Hematopoietic multipotent progenitor cell treated with erythropoietin and hydrocortisone succinate and interleukin-3 and kit ligand, for 6 days (in vitro differentiated cells): ENCODE measurements around the gene PTPRN2.

Source experiments
- DNase-seq: peaks from one replicate; pipeline ENCODE4 v3.0.0-alpha.2; 2015

PTPRN2 gene

GRCh38 chr7:157634401-157635147, 953.0 kb downstream of the PTPRN2 start:
- no peak for DNase-seq

GRCh38 chr7:157633465-157634185, 954.0 kb downstream of the PTPRN2 start:
- no peak for DNase-seq

DNA sequence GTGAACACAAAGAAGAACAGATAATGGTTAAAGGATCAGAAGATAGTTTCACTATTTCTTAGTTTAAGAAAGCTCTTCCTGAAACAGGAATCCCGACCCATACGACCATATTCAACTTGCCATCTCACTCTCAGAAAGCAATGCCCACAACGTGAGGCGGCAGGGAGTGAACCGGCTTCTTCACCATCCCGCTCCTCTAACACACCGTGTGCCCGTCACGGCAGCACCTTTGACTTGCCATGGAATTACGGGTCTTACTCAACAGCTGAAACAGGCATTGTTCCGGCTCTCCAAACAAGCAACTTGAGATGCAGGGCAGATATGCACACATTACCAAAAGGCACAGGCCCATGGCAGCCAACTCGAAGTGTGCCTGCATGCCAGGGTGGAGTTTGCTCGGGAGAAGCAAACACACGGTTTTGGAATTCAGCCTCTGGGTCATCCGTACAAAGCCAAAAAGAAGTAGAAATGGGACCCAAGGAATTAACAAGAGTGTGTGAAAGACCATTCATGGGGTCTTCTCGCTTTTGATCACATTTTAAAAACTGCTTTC, 957.2 kb downstream of the PTPRN2 start:
- DNase-seq = no peak

DNA sequence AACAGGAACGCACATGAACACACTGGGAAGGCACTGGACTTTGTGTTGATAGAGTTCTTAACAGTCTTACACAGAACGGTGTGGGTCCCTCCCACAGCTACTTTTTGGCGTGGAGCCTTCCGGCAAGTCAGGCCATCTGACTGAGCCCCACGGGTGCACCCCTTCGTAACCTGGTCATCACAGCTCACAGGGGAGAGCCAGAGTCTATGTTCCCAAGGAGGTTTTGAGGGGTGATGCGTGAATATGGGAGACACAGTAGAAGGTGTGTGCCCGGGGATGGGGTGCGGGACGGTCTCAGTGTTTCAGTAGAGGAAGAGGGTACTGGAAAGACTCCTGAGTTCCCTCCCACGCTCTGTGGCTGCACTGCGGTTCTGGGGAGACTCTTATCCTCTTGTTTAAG, 959.2 kb downstream of the PTPRN2 start:
- DNase-seq = no peak

DNA sequence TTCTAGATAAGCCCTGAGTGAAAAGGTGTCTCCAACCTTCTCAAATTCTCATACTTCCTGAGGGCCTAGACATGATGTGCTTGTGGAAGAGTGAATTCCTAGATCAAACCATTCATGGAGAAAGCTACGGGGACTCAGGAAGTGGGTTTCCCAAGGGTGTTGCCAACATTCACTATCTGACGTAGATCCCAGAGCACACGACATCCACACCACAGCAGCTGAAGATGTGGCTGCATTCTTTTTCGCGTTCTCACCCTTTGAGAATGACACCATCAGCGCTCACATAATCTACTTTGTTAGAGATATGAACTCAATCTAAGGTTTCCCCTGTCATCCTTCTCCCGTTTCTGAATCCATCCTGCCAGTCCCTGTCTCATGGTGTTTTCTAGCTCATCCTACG, 960.0 kb downstream of the PTPRN2 start:
- DNase-seq = no peak

- no peak for DNase-seq
Measured at GRCh38 chr7:157627033-157627432, 960.6 kb downstream of the PTPRN2 start.

GRCh38 chr7:157625973-157626742, 961.5 kb downstream of the PTPRN2 start:
- no peak for DNase-seq

GRCh38 chr7:157623556-157623955, 964.1 kb downstream of the PTPRN2 start:
- DNase-seq = no peak

GRCh38 chr7:157622408-157623205, 965.0 kb downstream of the PTPRN2 start:
- no peak for DNase-seq

- DNase-seq = no peak
Measured at GRCh38 chr7:157622000-157622399, 965.6 kb downstream of the PTPRN2 start.

DNA sequence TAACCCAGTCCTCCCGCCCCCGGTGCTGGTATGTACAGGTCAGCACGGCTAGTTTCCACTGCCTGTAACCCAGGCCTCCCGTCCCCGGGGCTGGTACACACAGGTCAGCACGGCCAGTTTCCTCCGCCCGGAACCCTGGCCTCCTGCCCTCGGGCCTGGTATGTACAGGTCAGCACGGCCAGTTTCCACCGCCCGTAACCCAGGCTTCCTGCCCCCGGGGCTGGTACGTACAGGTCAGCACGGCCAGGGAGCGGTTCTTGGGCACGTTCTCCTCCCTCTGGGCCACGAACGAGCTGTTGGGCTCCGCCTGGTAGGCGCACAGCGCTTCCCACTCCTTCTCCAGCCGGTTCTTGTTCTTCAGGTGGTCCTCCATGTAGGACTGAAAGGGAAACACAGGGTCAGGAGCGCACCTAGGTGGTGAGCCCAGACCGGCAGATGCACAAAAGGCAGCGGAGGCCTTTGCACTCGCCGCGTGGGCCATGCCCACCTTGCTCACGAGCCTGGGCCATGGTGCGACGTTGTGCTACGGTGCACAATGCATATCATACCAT, 966.4 kb downstream of the PTPRN2 start:
- DNase-seq = no peak

DNA sequence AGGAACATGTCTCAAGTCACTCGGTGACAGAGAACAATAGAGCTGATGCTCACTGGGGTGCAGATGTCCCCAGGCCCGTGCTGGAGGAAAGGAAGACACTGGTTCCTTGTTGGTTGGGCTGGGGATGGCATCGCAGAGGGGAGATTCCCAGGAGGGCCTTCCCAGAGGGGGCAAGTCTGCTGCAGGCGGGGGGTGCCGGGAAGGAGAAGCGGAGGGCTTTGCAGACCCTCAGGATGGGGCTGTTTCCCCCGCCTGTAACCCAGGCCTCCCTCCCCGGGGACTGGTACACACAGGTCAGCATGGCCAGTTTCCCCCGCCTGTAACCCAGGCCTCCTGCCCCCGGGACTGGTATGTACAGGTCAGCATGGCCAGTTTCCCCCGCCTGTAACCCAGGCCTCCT, 967.0 kb downstream of the PTPRN2 start:
- DNase-seq = no peak

DNA sequence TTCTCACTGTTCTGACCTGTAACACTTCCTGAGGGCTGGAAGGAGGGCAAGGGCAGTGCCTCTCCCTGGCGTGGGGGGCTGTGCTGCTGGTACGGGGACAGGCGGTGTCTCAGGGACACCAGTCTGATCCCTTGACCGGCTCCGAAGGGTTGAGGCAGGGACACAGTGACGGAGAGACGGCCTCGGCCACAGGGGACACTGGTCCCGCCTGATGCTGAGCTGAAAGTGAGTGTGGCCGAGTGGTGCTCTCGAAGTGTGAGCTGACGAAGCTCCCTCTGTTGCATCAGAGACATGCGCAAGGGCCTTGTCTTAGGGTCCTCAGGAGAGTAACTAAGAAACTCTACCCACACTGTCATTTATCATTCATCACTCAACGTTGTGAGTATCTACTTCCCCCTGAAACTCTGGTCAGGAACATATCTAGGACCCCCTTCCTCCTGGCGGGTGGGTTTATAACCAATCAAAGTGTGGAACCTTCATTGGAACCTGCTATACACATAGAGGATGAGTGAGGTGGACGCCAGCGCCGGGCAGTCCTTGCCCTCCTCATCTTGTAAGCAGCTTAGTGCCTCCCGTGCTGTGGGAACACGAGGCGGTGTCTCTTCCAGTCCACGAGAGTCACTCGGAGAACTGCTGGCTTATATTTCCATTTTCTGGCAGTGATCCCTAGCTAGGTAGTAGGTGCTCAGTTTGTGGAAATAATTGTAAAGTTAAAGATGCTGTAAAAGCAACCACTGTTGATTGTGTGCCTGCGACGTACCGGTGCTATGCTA, 967.7 kb downstream of the PTPRN2 start:
- DNase-seq = no peak

DNA sequence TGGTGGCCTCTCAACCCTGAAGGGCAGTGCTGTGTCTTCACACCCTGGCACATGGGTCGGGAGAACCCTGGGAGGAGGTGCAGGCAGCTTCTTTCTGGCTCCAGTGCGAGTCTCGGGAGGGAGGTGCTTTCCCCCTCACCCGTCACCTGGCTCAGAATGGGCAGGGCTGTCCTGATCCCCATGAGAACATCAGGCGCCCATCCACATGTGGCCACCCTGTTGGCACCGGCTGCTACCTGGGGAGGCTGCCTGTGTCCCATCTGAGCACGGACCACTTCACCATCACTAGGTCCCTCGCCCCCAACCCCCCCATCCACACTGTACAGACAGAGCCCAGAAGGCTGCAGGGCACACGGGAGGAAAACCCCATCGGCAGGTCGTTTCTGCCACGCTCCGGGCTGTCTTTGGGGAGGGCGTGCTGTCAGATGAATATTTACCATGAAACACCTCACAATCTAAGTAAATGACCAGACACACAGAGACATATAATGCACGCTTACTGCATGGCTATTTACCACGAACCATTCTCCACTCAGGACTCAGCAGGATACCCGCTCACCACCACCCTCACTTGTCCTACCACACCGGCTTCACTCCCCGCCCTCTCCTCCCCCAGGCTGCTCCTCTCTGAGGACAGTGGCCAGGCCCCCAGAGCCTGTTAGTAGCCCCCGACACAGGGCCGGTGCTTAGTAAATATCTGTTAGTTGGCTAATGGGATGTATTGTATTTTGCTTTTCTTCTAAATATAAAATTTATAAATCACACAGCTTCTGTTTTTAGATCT, 968.6 kb downstream of the PTPRN2 start:
- no peak for DNase-seq

DNA sequence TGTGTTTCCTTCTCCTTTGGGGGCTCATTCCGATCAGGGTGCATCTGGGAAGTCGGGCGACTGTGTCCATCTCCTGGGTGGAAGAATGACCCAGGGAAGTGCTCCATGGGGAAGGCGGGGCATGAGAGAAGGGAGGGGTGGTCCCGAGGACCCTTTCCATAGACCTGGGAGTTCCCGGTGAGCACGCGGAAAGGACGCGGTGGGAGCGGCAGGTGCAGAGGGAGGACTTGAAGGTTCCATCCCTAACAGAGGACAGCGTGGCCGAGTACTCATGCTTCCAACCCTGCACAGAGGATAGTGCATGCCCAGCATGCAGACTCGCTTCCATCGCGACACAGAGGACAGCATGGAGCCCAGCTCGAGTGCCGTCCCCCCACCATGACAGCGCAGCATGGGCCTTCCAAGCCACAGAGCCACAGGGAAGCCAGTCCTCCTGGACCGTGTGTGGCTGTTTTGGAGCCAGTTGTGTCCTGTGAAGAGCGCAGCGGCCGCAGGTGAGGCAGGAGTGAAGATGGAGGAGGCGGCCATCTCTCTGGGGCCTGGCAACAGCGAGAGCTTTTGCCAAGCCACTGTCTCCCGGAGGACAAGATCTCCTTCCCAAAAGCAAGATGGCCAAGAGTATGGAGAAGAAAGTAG, 969.4 kb downstream of the PTPRN2 start:
- no peak for DNase-seq

- DNase-seq = no peak
Measured at GRCh38 chr7:157617401-157617800, 970.2 kb downstream of the PTPRN2 start.

DNA sequence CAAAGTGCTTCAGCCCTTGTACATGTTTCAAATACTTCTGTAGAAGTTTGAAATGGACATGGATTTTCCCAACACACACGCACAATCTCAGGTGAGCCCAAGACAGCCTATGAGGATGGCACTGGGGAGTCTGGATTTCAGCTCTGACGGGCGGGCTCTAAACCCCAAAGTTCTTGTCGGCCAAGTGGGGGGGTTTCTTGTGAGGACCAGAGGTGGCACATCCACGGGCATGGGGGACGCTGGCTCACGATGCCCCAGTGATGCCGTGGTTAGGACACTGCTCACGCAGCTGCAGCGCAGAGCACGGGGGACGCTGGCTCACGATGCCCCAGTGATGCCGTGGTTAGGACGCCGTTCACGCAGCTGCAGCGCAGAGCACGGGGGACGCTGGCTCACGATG, 970.7 kb downstream of the PTPRN2 start:
- no peak for DNase-seq

GRCh38 chr7:157616426-157616825, 971.2 kb downstream of the PTPRN2 start:
- DNase-seq = no peak

GRCh38 chr7:157615852-157616251, 971.8 kb downstream of the PTPRN2 start:
- DNase-seq = no peak
